ENCODE data around the gene ABCF3. TPM values are rescaled to one million over a fixed set of nuclear protein-coding genes. Genes with fewer than 3 reads are reported as not detected.

The ABCF3 gene
- total RNA-seq, 1 donor from 2014 or later, result 60.0 TPM

- intact Hi-C loops (cut with micrococcal nuclease), result no loop called here
These were observed 44.1 kb downstream of the ABCF3 start for GRCh38 chr3:184230081-184230602.

- intact Hi-C loops (cut with micrococcal nuclease), result no loop called here
These were observed 44.9 kb downstream of the ABCF3 start for GRCh38 chr3:184230603-184231528.

GRCh38 chr3:184231671-184232070, 45.7 kb downstream of the ABCF3 start:
- intact Hi-C loops (cut with micrococcal nuclease), result no loop called here

GRCh38 chr3:184233127-184233843, 47.3 kb downstream of the ABCF3 start:
- intact Hi-C loops (cut with micrococcal nuclease), result no loop called here

- intact Hi-C loops (cut with micrococcal nuclease), result no loop called here
These were observed 48.2 kb downstream of the ABCF3 start for GRCh38 chr3:184234224-184234623.

GRCh38 chr3:184234671-184235380, 48.8 kb downstream of the ABCF3 start:
- intact Hi-C loops (cut with micrococcal nuclease), result no loop called here

GRCh38 chr3:184235381-184236032, 49.5 kb downstream of the ABCF3 start:
- intact Hi-C loops (cut with micrococcal nuclease), result no loop called here

- intact Hi-C loops (cut with micrococcal nuclease), result no loop called here
These were observed 50.0 kb downstream of the ABCF3 start for GRCh38 chr3:184236033-184236410.

- intact Hi-C loops (cut with micrococcal nuclease), result no loop called here
These were observed 50.6 kb downstream of the ABCF3 start for GRCh38 chr3:184236636-184237035.

- intact Hi-C loops (cut with micrococcal nuclease), result no loop called here
These were observed 51.2 kb downstream of the ABCF3 start for GRCh38 chr3:184237211-184237610.

GRCh38 chr3:184237807-184238206, 51.8 kb downstream of the ABCF3 start:
- intact Hi-C loops (cut with micrococcal nuclease), result no loop called here

- intact Hi-C loops (cut with micrococcal nuclease), result no loop called here
These were observed 52.3 kb downstream of the ABCF3 start for GRCh38 chr3:184238246-184238818.

GRCh38 chr3:184239221-184239620, 53.2 kb downstream of the ABCF3 start:
- intact Hi-C loops (cut with micrococcal nuclease), result no loop called here

GRCh38 chr3:184239708-184240107, 53.7 kb downstream of the ABCF3 start:
- intact Hi-C loops (cut with micrococcal nuclease), result no loop called here

- intact Hi-C loops (cut with micrococcal nuclease), result no loop called here
These were observed 54.6 kb downstream of the ABCF3 start for GRCh38 chr3:184240384-184241140.

- intact Hi-C loops (cut with micrococcal nuclease), result no loop called here
These were observed 55.1 kb downstream of the ABCF3 start for GRCh38 chr3:184241141-184241446.

GRCh38 chr3:184241447-184242296, 55.7 kb downstream of the ABCF3 start:
- intact Hi-C loops (cut with micrococcal nuclease), result no loop called here

- intact Hi-C loops (cut with micrococcal nuclease), result no loop called here
These were observed 56.3 kb downstream of the ABCF3 start for GRCh38 chr3:184242297-184242685.
